MM.1S (cell line): Measurements from ENCODE around the gene REPS1.

Source experiments
- DNase-seq: peaks from one replicate; pipeline ENCODE4 v3.0.0-alpha.2; 2015
- H2AFZ ChIP-seq: fragments of 300-600 bp; sonication (generic); 2 replicates; pipeline ENCODE4 v1.6.0; 2016; ENCODE audit warnings: antibody characterized with exemption, low read length
- H3F3A ChIP-seq: fragments of 300-600 bp; sonication (generic); 2 replicates; pipeline ENCODE4 v1.6.1; 2016; ENCODE audit warnings: mild to moderate bottlenecking, antibody characterized with exemption, low read length, moderate library complexity, mixed read lengths; ENCODE audit not compliant: insufficient read depth
- H3K27ac ChIP-seq: fragments of 300-600 bp; sonication (generic); 2 replicates; pipeline ENCODE4 v1.5.1; 2016; ENCODE audit warnings: mild to moderate bottlenecking, low read length
- H3K27me3 ChIP-seq: fragments of 300-600 bp; sonication (generic); replicated peaks from 2 replicates; pipeline ENCODE4 v1.6.0; 2016; ENCODE audit warnings: low read length; ENCODE audit not compliant: insufficient read depth
- H3K36me3 ChIP-seq: fragments of 300-600 bp; sonication (generic); replicated peaks from 2 replicates; pipeline ENCODE4 v1.6.1; 2016; ENCODE audit warnings: mild to moderate bottlenecking, low read length, mixed read lengths; ENCODE audit not compliant: insufficient read depth
- H3K4me1 ChIP-seq: fragments of 300-600 bp; sonication (generic); 2 replicates; pipeline ENCODE4 v1.6.1; 2016; ENCODE audit warnings: low read length, mixed read lengths
- H3K4me2 ChIP-seq: fragments of 300-600 bp; sonication (generic); 2 replicates; pipeline ENCODE4 v1.6.0; 2016; ENCODE audit warnings: low read depth, low read length
- H3K4me3 ChIP-seq: fragments of 300-600 bp; sonication (generic); 2 replicates; pipeline ENCODE4 v1.5.1; 2016; ENCODE audit warnings: low read length, mixed read lengths
- H3K79me2 ChIP-seq: fragments of 300-600 bp; sonication (generic); 2 replicates; pipeline ENCODE4 v1.6.1; 2016; ENCODE audit warnings: mixed run types, low read length, mixed read lengths
- H3K9ac ChIP-seq: fragments of 300-600 bp; sonication (generic); 2 replicates; pipeline ENCODE4 v1.6.1; 2016; ENCODE audit warnings: low read length, mixed read lengths
- H3K9me2 ChIP-seq: fragments of 300-600 bp; sonication (generic); replicated peaks from 2 replicates; pipeline ENCODE4 v1.6.1; 2016; ENCODE audit warnings: mild to moderate bottlenecking, low read length, mixed read lengths; ENCODE audit not compliant: insufficient read depth
- H3K9me3 ChIP-seq: fragments of 300-600 bp; sonication (generic); replicated peaks from 2 replicates; pipeline ENCODE4 v1.6.1; 2016; ENCODE audit warnings: mild to moderate bottlenecking, low read length, mixed read lengths; ENCODE audit not compliant: insufficient read depth
- H4K20me1 ChIP-seq: fragments of 300-600 bp; sonication (generic); 2 replicates; pipeline ENCODE4 v1.6.1; 2016; ENCODE audit warnings: mild to moderate bottlenecking, low read length, moderate library complexity, mixed read lengths; ENCODE audit not compliant: insufficient read depth
- EZH2 ChIP-seq: fragments of 300-600 bp; sonication (generic); optimal IDR thresholded peaks from 2 replicates; pipeline ENCODE3; 2017; ENCODE audit warnings: low read depth, mild to moderate bottlenecking, antibody characterized with exemption, low read length, mixed read lengths
- EZH2phosphoT487 ChIP-seq: fragments of 300-600 bp; sonication (generic); IDR thresholded peaks from 2 replicates; pipeline ENCODE4 v1.6.1; 2018; ENCODE audit warnings: antibody characterized with exemption, low read length
- TF ChIP-seq, protein P1 (sequence below): fragments of 300-600 bp; sonication (generic); IDR thresholded peaks from 2 replicates; pipeline ENCODE4 v1.5.1; 2016; ENCODE audit warnings: antibody characterized with exemption, low read length, mixed read lengths

REPS1 gene

DNA sequence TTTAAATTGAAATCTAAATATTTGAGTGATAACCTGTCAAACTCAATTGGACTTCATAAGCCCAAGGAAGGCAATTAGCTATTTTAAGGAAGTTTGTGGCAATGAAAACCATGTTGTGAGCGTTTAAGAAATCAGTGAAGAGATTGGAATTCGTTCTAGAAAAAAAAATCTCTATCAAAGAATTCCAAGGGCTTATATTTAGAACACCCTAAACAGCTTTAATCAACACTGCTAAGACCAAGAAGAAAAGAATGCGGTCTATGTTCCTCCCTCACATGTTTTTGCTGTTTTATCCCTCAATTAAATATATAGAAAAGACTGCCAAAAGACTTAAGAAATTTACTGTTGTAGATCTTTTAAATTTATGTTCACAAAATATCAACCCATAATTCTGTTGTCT lies 23.9 kb upstream of the REPS1 start:
- Histone ChIP-seq H3K27ac (no peak overlapping the region), H3K27me3 (no peaks in the 10 kb centered on the region), H3F3A (no peaks in the 10 kb centered on the region), H3K9ac (no peak overlapping the region), H2AFZ (no peak overlapping the region), H3K4me1 (no peaks in the 10 kb centered on the region), H3K9me3 (no peaks in the 10 kb centered on the region), H4K20me1 (no peaks in the 10 kb centered on the region), H3K9me2 (no peaks in the 10 kb centered on the region), H3K4me3 (no peak overlapping the region), H3K36me3 (no peaks in the 10 kb centered on the region), H3K79me2 (no peaks in the 10 kb centered on the region), H3K4me2 (no peak overlapping the region)
- TF ChIP-seq EZH2phosphoT487, result no peak
- TF ChIP-seq, protein P1, sequence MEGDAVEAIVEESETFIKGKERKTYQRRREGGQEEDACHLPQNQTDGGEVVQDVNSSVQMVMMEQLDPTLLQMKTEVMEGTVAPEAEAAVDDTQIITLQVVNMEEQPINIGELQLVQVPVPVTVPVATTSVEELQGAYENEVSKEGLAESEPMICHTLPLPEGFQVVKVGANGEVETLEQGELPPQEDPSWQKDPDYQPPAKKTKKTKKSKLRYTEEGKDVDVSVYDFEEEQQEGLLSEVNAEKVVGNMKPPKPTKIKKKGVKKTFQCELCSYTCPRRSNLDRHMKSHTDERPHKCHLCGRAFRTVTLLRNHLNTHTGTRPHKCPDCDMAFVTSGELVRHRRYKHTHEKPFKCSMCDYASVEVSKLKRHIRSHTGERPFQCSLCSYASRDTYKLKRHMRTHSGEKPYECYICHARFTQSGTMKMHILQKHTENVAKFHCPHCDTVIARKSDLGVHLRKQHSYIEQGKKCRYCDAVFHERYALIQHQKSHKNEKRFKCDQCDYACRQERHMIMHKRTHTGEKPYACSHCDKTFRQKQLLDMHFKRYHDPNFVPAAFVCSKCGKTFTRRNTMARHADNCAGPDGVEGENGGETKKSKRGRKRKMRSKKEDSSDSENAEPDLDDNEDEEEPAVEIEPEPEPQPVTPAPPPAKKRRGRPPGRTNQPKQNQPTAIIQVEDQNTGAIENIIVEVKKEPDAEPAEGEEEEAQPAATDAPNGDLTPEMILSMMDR, result no peak
- TF ChIP-seq EZH2, result no peak
- DNase-seq, result no peak

- Histone ChIP-seq H3K79me2 (no peaks in the 10 kb centered on the region), H4K20me1 (no peaks in the 10 kb centered on the region), H3F3A (no peaks in the 10 kb centered on the region), H3K9me2 (no peaks in the 10 kb centered on the region), H2AFZ (no peak overlapping the region), H3K9ac (no peak overlapping the region), H3K9me3 (no peaks in the 10 kb centered on the region), H3K4me3 (no peak overlapping the region), H3K4me2 (no peak overlapping the region), H3K36me3 (no peaks in the 10 kb centered on the region), H3K27me3 (no peaks in the 10 kb centered on the region), H3K27ac (no peak overlapping the region), H3K4me1 (no peaks in the 10 kb centered on the region)
- no peak for DNase-seq
- TF ChIP-seq, protein P1, result no peak
- TF ChIP-seq EZH2phosphoT487 (no peak), EZH2 (no peak)
These were observed 22.6 kb upstream of the REPS1 start for GRCh38 chr6:139010674-139011073.

DNA sequence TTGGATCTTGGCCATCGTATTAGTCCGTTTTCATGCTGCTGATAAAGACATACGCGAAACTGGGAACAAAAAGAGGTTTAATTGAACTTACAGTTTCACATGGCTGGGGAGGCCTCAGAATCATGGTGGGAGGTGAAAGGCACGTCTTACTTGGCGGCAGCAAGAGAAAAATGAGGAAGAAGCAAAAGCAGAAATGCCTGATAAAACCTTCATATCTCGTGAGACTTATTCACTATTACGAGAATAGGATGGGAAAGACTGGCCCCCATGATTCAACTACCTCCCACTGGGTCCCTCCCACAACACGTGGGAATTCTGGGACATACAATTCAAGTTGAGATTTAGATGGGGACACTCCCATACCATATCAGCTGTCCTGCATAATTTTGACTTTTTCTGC lies 20.1 kb upstream of the REPS1 start:
- Histone ChIP-seq H3K9me3 (no peaks in the 10 kb centered on the region), H3K9ac (no peak overlapping the region), H3K79me2 (no peaks in the 10 kb centered on the region), H4K20me1 (no peaks in the 10 kb centered on the region), H3K4me1 (no peaks in the 10 kb centered on the region), H3K4me3 (no peak overlapping the region), H3K9me2 (no peaks in the 10 kb centered on the region), H3K27ac (no peak overlapping the region), H3K4me2 (no peak overlapping the region), H3K27me3 (no peaks in the 10 kb centered on the region), H3F3A (no peaks in the 10 kb centered on the region), H2AFZ (no peak overlapping the region), H3K36me3 (no peaks in the 10 kb centered on the region)
- TF ChIP-seq, protein P1, result no peak
- TF ChIP-seq EZH2phosphoT487 (no peak), EZH2 (no peak)
- DNase-seq, result no peak
